ENCODE results near the gene CT83. TPM values are rescaled to one million over a fixed set of nuclear protein-coding genes. Genes with fewer than 3 reads are reported as not detected.

Gene CT83
- total and polyA plus RNA-seq, 2 donors (not counting 3 experiments of a cell fraction or from before 2014, with no cell fraction given), result not detected

DNA sequence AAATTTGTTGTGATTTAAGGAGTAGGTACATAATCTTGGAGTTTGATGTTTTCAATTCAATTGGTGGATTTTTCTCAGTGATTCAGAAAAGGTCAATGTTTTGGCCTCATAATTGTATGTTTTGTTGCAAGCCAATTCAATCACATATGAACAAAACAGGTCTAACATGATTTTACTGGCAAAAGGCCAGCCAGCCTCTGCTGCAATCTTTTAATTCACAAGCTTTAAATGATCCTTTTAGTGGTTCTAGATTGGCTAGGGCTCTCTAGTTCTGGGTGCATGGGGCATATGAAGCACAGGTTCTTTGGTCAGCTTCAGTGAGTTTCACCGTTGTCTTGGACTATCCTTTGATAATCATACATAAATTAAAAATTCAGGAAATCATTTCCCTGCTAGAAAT lies 45.6 kb downstream of the CT83 start:
- no peaks in the 10 kb centered on the region for H3K4me1 ChIP-seq (ENCODE audit: control insufficient read depth, extremely low read depth, insufficient read depth, low read length)
- ChIA-PET POLR2A (no interaction called here), CTCF (no interaction called here)
- no peaks in the 10 kb centered on the region for H3K9me3 ChIP-seq (replicated peaks; ENCODE audit: control insufficient read depth, insufficient read depth, low read length)
- intact Hi-C loops (cut with micrococcal nuclease) (no loop called here), dilution Hi-C loops (cut with MboI; ENCODE audit: extremely low pct_ligation_motif_present, low sequenced_read_pairs) (no loop called here)
- no TSS peak for BruUV-seq (replicated peaks)
- H3K36me3 ChIP-seq (ENCODE audit: control insufficient read depth in 2 of 2, extremely low read depth in 1 of 2, insufficient read depth in 2 of 2, low read length in 2 of 2), result no peaks in the 10 kb centered on the region
- TF ChIP-seq POLR2AphosphoS5 (IDR thresholded peaks at IDR 0.05; ENCODE audit: insufficient read depth, low read depth, low read length), result no peak
- TF ChIP-seq GATA2 (IDR thresholded peaks at IDR 0.05; ENCODE audit: insufficient read depth, insufficient read length, low read depth, low read length), result no peak
- no peak for TF ChIP-seq MYC (IDR thresholded peaks at IDR 0.05; ENCODE audit: low read depth, low read length)
- no peaks in the 10 kb centered on the region for H3K9me1 ChIP-seq (replicated peaks; ENCODE audit: control insufficient read depth, extremely low read depth, insufficient read depth, low read length)
- no peak overlapping the region for H2AFZ ChIP-seq (ENCODE audit: low read depth, low read length)
- no peaks in the 10 kb centered on the region for H4K20me1 ChIP-seq (replicated peaks; ENCODE audit: control insufficient read depth, extremely low read depth, insufficient read depth, low read length)
- no peak overlapping the region for H3K4me2 ChIP-seq (ENCODE audit: insufficient read depth, low read length)
- FAIRE-seq (no peak), DNase-seq (ENCODE audit: low read depth, low spot score) (no peak)
- no peaks in the 10 kb centered on the region for H3K79me2 ChIP-seq (ENCODE audit: control insufficient read depth, insufficient read depth, low read length)
- no peak overlapping the region for H3K9ac ChIP-seq (replicated peaks; ENCODE audit: extremely low read depth, insufficient read depth, low read length)
- no peak overlapping the region for H3K27ac ChIP-seq (ENCODE audit: insufficient read depth, low read depth, low read length)
- no peak overlapping the region for H3K4me3 ChIP-seq (replicated peaks in 1 of 3; ENCODE audit: insufficient read depth in 1 of 3, low read depth in 1 of 3, low read length in 3 of 3)
- no peaks in the 10 kb centered on the region for H3K27me3 ChIP-seq (ENCODE audit: control insufficient read depth in 2 of 2, insufficient read depth in 2 of 2, low read length in 2 of 2)

- dilution Hi-C loops (cut with MboI; ENCODE audit: extremely low pct_ligation_motif_present, low sequenced_read_pairs) (no loop called here), intact Hi-C loops (cut with micrococcal nuclease) (no loop called here)
- Histone ChIP-seq H3K27me3 (ENCODE audit: control insufficient read depth in 2 of 2, insufficient read depth in 2 of 2, low read length in 2 of 2) (no peaks in the 10 kb centered on the region), H3K9ac (replicated peaks; ENCODE audit: extremely low read depth, insufficient read depth, low read length) (no peak overlapping the region), H4K20me1 (replicated peaks; ENCODE audit: control insufficient read depth, extremely low read depth, insufficient read depth, low read length) (no peaks in the 10 kb centered on the region), H3K4me3 (replicated peaks in 1 of 3; ENCODE audit: insufficient read depth in 1 of 3, low read depth in 1 of 3, low read length in 3 of 3) (no peak overlapping the region), H3K79me2 (ENCODE audit: control insufficient read depth, insufficient read depth, low read length) (no peaks in the 10 kb centered on the region), H3K9me1 (replicated peaks; ENCODE audit: control insufficient read depth, extremely low read depth, insufficient read depth, low read length) (no peaks in the 10 kb centered on the region), H2AFZ (ENCODE audit: low read depth, low read length) (no peak overlapping the region), H3K27ac (ENCODE audit: insufficient read depth, low read depth, low read length) (no peak overlapping the region), H3K9me3 (replicated peaks; ENCODE audit: control insufficient read depth, insufficient read depth, low read length) (no peaks in the 10 kb centered on the region), H3K36me3 (ENCODE audit: control insufficient read depth in 2 of 2, extremely low read depth in 1 of 2, insufficient read depth in 2 of 2, low read length in 2 of 2) (no peaks in the 10 kb centered on the region), H3K4me2 (ENCODE audit: insufficient read depth, low read length) (no peak overlapping the region), H3K4me1 (ENCODE audit: control insufficient read depth, extremely low read depth, insufficient read depth, low read length) (no peaks in the 10 kb centered on the region)
- ChIA-PET CTCF (no interaction called here), POLR2A (no interaction called here)
- BruUV-seq (replicated peaks), result no TSS peak
- no peak for TF ChIP-seq GATA2 (IDR thresholded peaks at IDR 0.05; ENCODE audit: insufficient read depth, insufficient read length, low read depth, low read length)
- no peak for TF ChIP-seq FOS (IDR thresholded peaks at IDR 0.05; ENCODE audit: borderline replicate concordance, insufficient read depth, low read length)
- TF ChIP-seq EZH2 (IDR thresholded peaks at IDR 0.05; ENCODE audit: borderline replicate concordance, low read depth, low read length, severe bottlenecking), result no peak
- no peak for TF ChIP-seq MAX (IDR thresholded peaks at IDR 0.05; ENCODE audit: insufficient read depth, insufficient read length)
- TF ChIP-seq POLR2A (IDR thresholded peaks at IDR 0.05; ENCODE audit: low read depth, low read length), result no peak
- FAIRE-seq (no peak), DNase-seq (ENCODE audit: low read depth, low spot score) (no peak)
Measured at GRCh38 chrX:116413273-116413672, 49.5 kb downstream of the CT83 start.

Other genes starting within 250 kb of the CT83 start
- gene SLC6A14, start 26.4 kb downstream of the CT83 start, total RNA-seq, result not detected in 2 replicates
- not detected in 2 replicates for gene SLC6A14, start 26.4 kb downstream of the CT83 start, polyA plus RNA-seq